MM.1S (cell line): ENCODE measurements around the gene CBLB.

Experiments used
- DNase-seq: peaks from one replicate; pipeline ENCODE4 v3.0.0-alpha.2; 2015
- H2AFZ ChIP-seq: fragments of 300-600 bp; sonication (generic); 2 replicates; pipeline ENCODE4 v1.6.0; 2016; ENCODE audit warnings: antibody characterized with exemption, low read length
- H3F3A ChIP-seq: fragments of 300-600 bp; sonication (generic); 2 replicates; pipeline ENCODE4 v1.6.1; 2016; ENCODE audit warnings: mild to moderate bottlenecking, antibody characterized with exemption, low read length, moderate library complexity, mixed read lengths; ENCODE audit not compliant: insufficient read depth
- H3K27ac ChIP-seq: fragments of 300-600 bp; sonication (generic); 2 replicates; pipeline ENCODE4 v1.5.1; 2016; ENCODE audit warnings: mild to moderate bottlenecking, low read length
- H3K27me3 ChIP-seq: fragments of 300-600 bp; sonication (generic); replicated peaks from 2 replicates; pipeline ENCODE4 v1.6.0; 2016; ENCODE audit warnings: low read length; ENCODE audit not compliant: insufficient read depth
- H3K36me3 ChIP-seq: fragments of 300-600 bp; sonication (generic); replicated peaks from 2 replicates; pipeline ENCODE4 v1.6.1; 2016; ENCODE audit warnings: mild to moderate bottlenecking, low read length, mixed read lengths; ENCODE audit not compliant: insufficient read depth
- H3K4me1 ChIP-seq: fragments of 300-600 bp; sonication (generic); 2 replicates; pipeline ENCODE4 v1.6.1; 2016; ENCODE audit warnings: low read length, mixed read lengths
- H3K4me2 ChIP-seq: fragments of 300-600 bp; sonication (generic); 2 replicates; pipeline ENCODE4 v1.6.0; 2016; ENCODE audit warnings: low read depth, low read length
- H3K4me3 ChIP-seq: fragments of 300-600 bp; sonication (generic); 2 replicates; pipeline ENCODE4 v1.5.1; 2016; ENCODE audit warnings: low read length, mixed read lengths
- H3K79me2 ChIP-seq: fragments of 300-600 bp; sonication (generic); 2 replicates; pipeline ENCODE4 v1.6.1; 2016; ENCODE audit warnings: mixed run types, low read length, mixed read lengths
- H3K9ac ChIP-seq: fragments of 300-600 bp; sonication (generic); 2 replicates; pipeline ENCODE4 v1.6.1; 2016; ENCODE audit warnings: low read length, mixed read lengths
- H3K9me2 ChIP-seq: fragments of 300-600 bp; sonication (generic); replicated peaks from 2 replicates; pipeline ENCODE4 v1.6.1; 2016; ENCODE audit warnings: mild to moderate bottlenecking, low read length, mixed read lengths; ENCODE audit not compliant: insufficient read depth
- H3K9me3 ChIP-seq: fragments of 300-600 bp; sonication (generic); replicated peaks from 2 replicates; pipeline ENCODE4 v1.6.1; 2016; ENCODE audit warnings: mild to moderate bottlenecking, low read length, mixed read lengths; ENCODE audit not compliant: insufficient read depth
- H4K20me1 ChIP-seq: fragments of 300-600 bp; sonication (generic); 2 replicates; pipeline ENCODE4 v1.6.1; 2016; ENCODE audit warnings: mild to moderate bottlenecking, low read length, moderate library complexity, mixed read lengths; ENCODE audit not compliant: insufficient read depth
- CTCF ChIP-seq: fragments of 300-600 bp; sonication (generic); IDR thresholded peaks from 2 replicates; pipeline ENCODE4 v1.5.1; 2016; ENCODE audit warnings: antibody characterized with exemption, low read length, mixed read lengths
- EZH2 ChIP-seq: fragments of 300-600 bp; sonication (generic); optimal IDR thresholded peaks from 2 replicates; pipeline ENCODE3; 2017; ENCODE audit warnings: low read depth, mild to moderate bottlenecking, antibody characterized with exemption, low read length, mixed read lengths
- EZH2phosphoT487 ChIP-seq: fragments of 300-600 bp; sonication (generic); IDR thresholded peaks from 2 replicates; pipeline ENCODE4 v1.6.1; 2018; ENCODE audit warnings: antibody characterized with exemption, low read length

The CBLB gene

DNA sequence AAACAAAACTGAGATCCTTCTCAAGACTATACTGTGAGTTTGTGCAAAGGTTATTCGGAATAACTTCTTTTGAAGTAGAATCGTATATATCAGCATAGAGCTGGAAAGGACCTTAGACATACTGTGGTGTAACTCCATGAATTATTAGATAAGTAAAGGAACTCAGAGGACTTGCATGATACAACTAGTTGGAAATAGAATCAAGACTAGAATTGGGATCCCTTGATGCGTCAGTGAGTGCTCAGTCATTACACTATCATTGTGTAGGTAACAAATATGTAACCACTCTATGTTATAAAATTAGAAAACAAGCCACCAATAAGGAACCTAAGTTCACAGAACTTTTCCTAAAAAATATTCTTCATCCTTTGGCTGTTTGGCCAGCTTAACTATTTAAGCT, 61.1 kb downstream of the CBLB start:
- no peaks in the 10 kb centered on the region for H3K9me3 ChIP-seq
- no peaks in the 10 kb centered on the region for H3K36me3 ChIP-seq
- H3F3A ChIP-seq = no peaks in the 10 kb centered on the region
- no peaks in the 10 kb centered on the region for H3K4me1 ChIP-seq
- no peak overlapping the region for H3K4me3 ChIP-seq
- TF ChIP-seq EZH2 (no peak), EZH2phosphoT487 (no peak), CTCF (no peak)
- no peak overlapping the region for H3K9ac ChIP-seq
- H3K27me3 ChIP-seq = no peaks in the 10 kb centered on the region
- H3K27ac ChIP-seq = no peak overlapping the region
- no peaks in the 10 kb centered on the region for H4K20me1 ChIP-seq
- no peak for DNase-seq
- no peaks in the 10 kb centered on the region for H3K9me2 ChIP-seq
- no peak overlapping the region for H2AFZ ChIP-seq
- H3K79me2 ChIP-seq = no peaks in the 10 kb centered on the region
- H3K4me2 ChIP-seq = no peak overlapping the region

- Histone ChIP-seq H3K79me2 (no peaks in the 10 kb centered on the region), H3K9me3 (no peaks in the 10 kb centered on the region), H2AFZ (no peak overlapping the region), H4K20me1 (no peaks in the 10 kb centered on the region), H3K4me1 (no peaks in the 10 kb centered on the region), H3K4me2 (no peak overlapping the region), H3K36me3 (no peaks in the 10 kb centered on the region), H3K9ac (no peak overlapping the region), H3K27me3 (no peaks in the 10 kb centered on the region), H3K4me3 (no peak overlapping the region), H3K27ac (no peak overlapping the region), H3F3A (no peaks in the 10 kb centered on the region), H3K9me2 (no peaks in the 10 kb centered on the region)
- TF ChIP-seq EZH2phosphoT487 (no peak), EZH2 (no peak), CTCF (no peak)
- no peak for DNase-seq
Measured at GRCh38 chr3:105807146-105807545, 61.7 kb downstream of the CBLB start.

DNA sequence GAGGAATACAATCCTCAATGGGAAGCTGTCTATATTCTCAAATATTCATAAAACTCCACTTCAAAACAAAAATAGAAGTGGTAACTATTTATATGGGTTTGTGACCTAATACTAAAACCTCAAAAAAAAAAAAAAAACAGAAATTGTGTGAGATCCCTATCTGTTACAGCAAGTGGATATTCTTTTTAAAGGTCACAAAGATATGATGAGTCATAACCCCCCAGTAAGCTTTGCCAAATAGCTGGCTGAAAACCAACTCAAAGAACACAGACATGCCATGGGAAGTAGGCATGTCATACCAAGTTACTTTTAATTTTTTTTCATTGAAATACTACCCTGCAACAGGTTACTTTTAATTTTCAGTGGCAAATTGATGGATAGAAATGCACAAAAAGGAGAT, 62.5 kb downstream of the CBLB start:
- DNase-seq = no peak
- Histone ChIP-seq H3K9ac (no peak overlapping the region), H3K79me2 (no peaks in the 10 kb centered on the region), H4K20me1 (no peaks in the 10 kb centered on the region), H3K4me2 (no peak overlapping the region), H3K36me3 (no peaks in the 10 kb centered on the region), H3K27me3 (no peaks in the 10 kb centered on the region), H3K27ac (no peak overlapping the region), H2AFZ (no peak overlapping the region), H3F3A (no peaks in the 10 kb centered on the region), H3K4me3 (no peak overlapping the region), H3K9me2 (no peaks in the 10 kb centered on the region), H3K9me3 (no peaks in the 10 kb centered on the region), H3K4me1 (no peaks in the 10 kb centered on the region)
- TF ChIP-seq CTCF (no peak), EZH2 (no peak), EZH2phosphoT487 (no peak)
